Loucy (cell line): Measurements from ENCODE around the gene TRIM3.

Experiments
- EZH2phosphoT487 ChIP-seq: fragments of 200-600 bp; IDR thresholded peaks from 2 replicates; pipeline ENCODE4 v1.6.1; 2018; ENCODE audit warnings: antibody characterized with exemption, mild to moderate bottlenecking, moderate library complexity, borderline replicate concordance
- TF ChIP-seq, protein P1 (sequence below): fragments of 200-600 bp; sonication (generic); conservative IDR thresholded peaks from 2 replicates; pipeline ENCODE4 v1.5.1; 2014; ENCODE audit warnings: mild to moderate bottlenecking, antibody characterized with exemption, low read length

DNA sequence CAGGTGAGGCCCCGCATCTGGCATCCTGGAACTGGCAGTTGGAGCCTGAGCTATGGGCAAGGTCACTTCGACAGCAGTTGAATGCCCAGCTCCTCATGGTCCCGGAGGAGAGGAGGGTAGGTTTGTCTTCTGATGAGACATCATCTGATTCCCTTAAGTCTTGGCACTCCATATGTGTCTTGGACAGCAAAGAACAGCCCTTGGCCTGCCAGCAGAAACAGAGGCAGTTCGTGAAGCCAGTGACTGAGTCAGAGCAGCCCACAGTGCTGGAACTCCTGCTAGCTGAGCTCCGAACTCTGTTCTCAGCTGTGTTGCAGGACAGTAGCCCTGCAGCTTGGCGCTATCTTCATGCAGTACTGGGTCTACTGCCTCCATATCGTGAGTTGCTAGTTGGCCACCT, 24.4 kb upstream of the TRIM3 start:
- no peak for TF ChIP-seq EZH2phosphoT487
- TF ChIP-seq, protein P1, sequence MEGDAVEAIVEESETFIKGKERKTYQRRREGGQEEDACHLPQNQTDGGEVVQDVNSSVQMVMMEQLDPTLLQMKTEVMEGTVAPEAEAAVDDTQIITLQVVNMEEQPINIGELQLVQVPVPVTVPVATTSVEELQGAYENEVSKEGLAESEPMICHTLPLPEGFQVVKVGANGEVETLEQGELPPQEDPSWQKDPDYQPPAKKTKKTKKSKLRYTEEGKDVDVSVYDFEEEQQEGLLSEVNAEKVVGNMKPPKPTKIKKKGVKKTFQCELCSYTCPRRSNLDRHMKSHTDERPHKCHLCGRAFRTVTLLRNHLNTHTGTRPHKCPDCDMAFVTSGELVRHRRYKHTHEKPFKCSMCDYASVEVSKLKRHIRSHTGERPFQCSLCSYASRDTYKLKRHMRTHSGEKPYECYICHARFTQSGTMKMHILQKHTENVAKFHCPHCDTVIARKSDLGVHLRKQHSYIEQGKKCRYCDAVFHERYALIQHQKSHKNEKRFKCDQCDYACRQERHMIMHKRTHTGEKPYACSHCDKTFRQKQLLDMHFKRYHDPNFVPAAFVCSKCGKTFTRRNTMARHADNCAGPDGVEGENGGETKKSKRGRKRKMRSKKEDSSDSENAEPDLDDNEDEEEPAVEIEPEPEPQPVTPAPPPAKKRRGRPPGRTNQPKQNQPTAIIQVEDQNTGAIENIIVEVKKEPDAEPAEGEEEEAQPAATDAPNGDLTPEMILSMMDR: no peak
